Retinal pigment epithelial cell (primary cell): ENCODE data around the gene PRMT7.

Experiments used
- DNase-seq: peaks from one replicate; pipeline ENCODE4 v3.0.0-alpha.2; 2010; ENCODE audit warnings: low read depth
- H3K4me3 ChIP-seq: 2 replicates; pipeline ENCODE4 v1.5.1; 2011; ENCODE audit warnings: mild to moderate bottlenecking, low read length, control low read depth, moderate library complexity
- CTCF ChIP-seq: conservative IDR thresholded peaks from 2 replicates; pipeline ENCODE4 v1.5.1; 2011; ENCODE audit warnings: low read depth, low read length, control low read depth, inconsistent platforms

Gene PRMT7

GRCh38 chr16:68380348-68380670 is 69.5 kb downstream of the PRMT7 start:
- no peak for TF ChIP-seq CTCF
- H3K4me3 ChIP-seq, result no peak overlapping the region
- DNase-seq, result no peak

GRCh38 chr16:68380676-68381362 is 70.0 kb downstream of the PRMT7 start:
- no peak for TF ChIP-seq CTCF
- no peak overlapping the region for H3K4me3 ChIP-seq
- DNase-seq, result no peak

- no peak for DNase-seq
- TF ChIP-seq CTCF, result no peak
- no peak overlapping the region for H3K4me3 ChIP-seq
Observed at GRCh38 chr16:68381363-68381724, 70.5 kb downstream of the PRMT7 start.

- H3K4me3 ChIP-seq, result no peak overlapping the region
- no peak for DNase-seq
- peak; percentile 45 for TF ChIP-seq CTCF
Observed at GRCh38 chr16:68382296-68382718, 71.5 kb downstream of the PRMT7 start.

GRCh38 chr16:68383858-68384257 is 73.0 kb downstream of the PRMT7 start:
- H3K4me3 ChIP-seq, result no peak overlapping the region
- no peak for TF ChIP-seq CTCF
- DNase-seq, result no peak

GRCh38 chr16:68384288-68385161 is 73.7 kb downstream of the PRMT7 start:
- DNase-seq, result no peak
- no peak overlapping the region for H3K4me3 ChIP-seq
- TF ChIP-seq CTCF, result peak; percentile 26

GRCh38 chr16:68385371-68385770 is 74.6 kb downstream of the PRMT7 start:
- no peak for TF ChIP-seq CTCF
- H3K4me3 ChIP-seq, result no peak overlapping the region
- no peak for DNase-seq
